Lower leg skin (tissue), 4 donors: ENCODE data around the gene FAM107B. TPM values are rescaled to one million over a fixed set of nuclear protein-coding genes. Genes with fewer than 3 reads are reported as not detected.

Source experiments
- DNase-seq, 2 donors: peaks; one replicate each; pipeline ENCODE4 v3.0.0-alpha.2; 2019; ENCODE audit warnings: low spot score in 2 of 2
- H3K4me3 ChIP-seq: fragments of 200-600 bp; sonication (generic); 2 replicates; pipeline ENCODE4 v1.5.1; 2017; ENCODE audit warnings: mild to moderate bottlenecking, low read depth; ENCODE audit not compliant: poor library complexity, severe bottlenecking
- CTCF ChIP-seq, 3 donors: fragments of 450-650 bp; IDR thresholded peaks; one replicate each; pipeline ENCODE4 v1.5.1; 2016; ENCODE audit warnings: antibody characterized with exemption in 3 of 3, mild to moderate bottlenecking in 3 of 3, moderate library complexity in 2 of 3
- POLR2A ChIP-seq, 2 donors: fragments of 450-650 bp; IDR thresholded peaks; one replicate each; pipeline ENCODE4 v1.6.1; 2016 to 2017; ENCODE audit warnings: antibody characterized with exemption in 2 of 2, mild to moderate bottlenecking in 1 of 2, moderate library complexity in 1 of 2
- WGBS, 2 donors: methylation state at CpG; one replicate each; pipeline ENCODE4 v1.1.5; 2018; 5-methylcytosine and 5-hydroxymethylcytosine counted together
- intact Hi-C: fragments of 100-400 bp; cut with DNase I; formaldehyde crosslinking; loops from one replicate; pipeline ENCODE4 v1.15.0; 2023; ENCODE audit warnings: low total_unique reads
- total RNA-seq, 4 donors: library from RNA; depleted of rRNA; stranded (reverse); fragments of >200 nt; gene quantifications; one replicate each; pipeline ENCODE4 v1.1.0, GENCODE V29; 2016

Gene FAM107B
- total RNA-seq, 4 donors from 2014 or later = 28.3 to 52.7 (median 31.0) TPM

GRCh38 chr10:14612873-14613587 lies 161.7 kb downstream of the FAM107B start:
- H3K4me3 ChIP-seq = no peak overlapping the region

GRCh38 chr10:14611968-14612693 lies 162.6 kb downstream of the FAM107B start:
- intact Hi-C loops = no loop called here
- no peak for DNase-seq
- TF ChIP-seq POLR2A (IDR thresholded peaks at IDR 0.05) = no peak
- no peak for TF ChIP-seq CTCF (IDR thresholded peaks at IDR 0.05)
- WGBS, 2 donors = 25 to 27% methylated on average over 2 of the region's 2 CpGs
- H3K4me3 ChIP-seq = no peak overlapping the region

More at GRCh38 chr10:14612873-14613587, 161.7 kb downstream of the FAM107B start:
- 92% methylated on average over 15 of the region's 15 CpGs for WGBS, 2 donors
- intact Hi-C loops = no loop called here
- no peak for DNase-seq
- TF ChIP-seq CTCF (IDR thresholded peaks at IDR 0.05) (no peak), POLR2A (IDR thresholded peaks at IDR 0.05) (no peak)

- 88 to 96% methylated on average over 1 of the region's 1 CpG for WGBS, 2 donors
- TF ChIP-seq CTCF (IDR thresholded peaks at IDR 0.05) (no peak), POLR2A (IDR thresholded peaks at IDR 0.05) (no peak)
- intact Hi-C loops = no loop called here
These were observed 165.5 kb downstream of the FAM107B start for GRCh38 chr10:14609178-14609577.

GRCh38 chr10:14608381-14609001 lies 166.2 kb downstream of the FAM107B start:
- WGBS, 2 donors = 79 to 87% methylated on average over 4 of the region's 4 CpGs

More at GRCh38 chr10:14609178-14609577, 165.5 kb downstream of the FAM107B start:
- no peak overlapping the region for H3K4me3 ChIP-seq
- DNase-seq = no peak

GRCh38 chr10:14606633-14607032 lies 168.1 kb downstream of the FAM107B start:
- H3K4me3 ChIP-seq = no peak overlapping the region
- no peak for TF ChIP-seq CTCF (IDR thresholded peaks at IDR 0.05)
- no peak for TF ChIP-seq POLR2A (IDR thresholded peaks at IDR 0.05)
- DNase-seq = no peak
- intact Hi-C loops = no loop called here
- 97 to 100% methylated on average over 2 of the region's 2 CpGs for WGBS, 2 donors

More at GRCh38 chr10:14608381-14609001, 166.2 kb downstream of the FAM107B start:
- no peak overlapping the region for H3K4me3 ChIP-seq
- no peak for DNase-seq
- no peak for TF ChIP-seq CTCF (IDR thresholded peaks at IDR 0.05)
- TF ChIP-seq POLR2A (IDR thresholded peaks at IDR 0.05) = no peak
- intact Hi-C loops = no loop called here
